Glutamatergic neuron (in vitro differentiated cells): ENCODE results near the gene SLC2A14. TPM values are rescaled to one million over a fixed set of nuclear protein-coding genes. Genes with fewer than 3 reads are reported as not detected.
"Not testable (repeated sequence)": the region's sequence is repeated elsewhere in the genome, so short reads cannot be mapped to it uniquely, and the experiment has no call there.

Experiments
- DNase-seq: peaks from one replicate; pipeline ENCODE4 v3.0.0; 2022
- H3K27ac Mint-ChIP-seq: one replicate; pipeline ENCODE4 v1.8.0; 2020; ENCODE audit warnings: mild to moderate bottlenecking, mixed read lengths, inconsistent platforms; ENCODE audit not compliant: unreplicated experiment
- H3K27me3 Mint-ChIP-seq: one replicate; pipeline ENCODE4 v1.8.0; 2020; ENCODE audit warnings: mild to moderate bottlenecking, moderate library complexity, mixed read lengths, inconsistent platforms; ENCODE audit not compliant: unreplicated experiment
- H3K36me3 Mint-ChIP-seq: one replicate; pipeline ENCODE4 v1.8.0; 2020; ENCODE audit warnings: mild to moderate bottlenecking, mixed read lengths, inconsistent platforms; ENCODE audit not compliant: unreplicated experiment
- H3K4me1 Mint-ChIP-seq: one replicate; pipeline ENCODE4 v1.8.0; 2020; ENCODE audit warnings: mild to moderate bottlenecking, low read depth, mixed read lengths, inconsistent platforms; ENCODE audit not compliant: unreplicated experiment
- H3K4me3 Mint-ChIP-seq: one replicate; pipeline ENCODE4 v1.8.0; 2020; ENCODE audit warnings: mild to moderate bottlenecking, mixed read lengths, inconsistent platforms; ENCODE audit not compliant: unreplicated experiment
- H3K9me3 Mint-ChIP-seq: one replicate; pipeline ENCODE4 v1.8.0; 2020; ENCODE audit warnings: mild to moderate bottlenecking, moderate library complexity, mixed read lengths, inconsistent platforms; ENCODE audit not compliant: unreplicated experiment
- CTCF ChIP-seq: fragments of 200-600 bp; sonication (generic); IDR thresholded peaks from one replicate; pipeline ENCODE4 v1.5.0; 2021; ENCODE audit not compliant: partially characterized antibody, unreplicated experiment
- total RNA-seq: library from RNA; stranded (reverse); fragmentation: NEBNext Ultra II Directional; extraction: Animal tissue kit (Norgen Biotek cat#: 25700); gene quantifications from one replicate; pipeline ENCODE4 v1.2.1, GENCODE V29; 2021; ENCODE audit not compliant: unreplicated experiment

The SLC2A14 gene
- total RNA-seq, 1 donor from 2014 or later: 1.3 TPM

GRCh38 chr12:7797698-7798398 is 74.9 kb downstream of the SLC2A14 start:
- no peaks in the 10 kb centered on the region for H3K4me1 Mint-ChIP-seq
- H3K9me3 Mint-ChIP-seq: no peaks in the 10 kb centered on the region
- no peak for DNase-seq
- H3K27ac Mint-ChIP-seq: no peak overlapping the region
- no peak overlapping the region for H3K4me3 Mint-ChIP-seq
- TF ChIP-seq CTCF: no peak
- no peaks in the 10 kb centered on the region for H3K27me3 Mint-ChIP-seq
- H3K36me3 Mint-ChIP-seq: no peaks in the 10 kb centered on the region

GRCh38 chr12:7797269-7797668 is 75.4 kb downstream of the SLC2A14 start:
- not testable (repeated sequence) for H3K27me3 Mint-ChIP-seq, H3K9me3 Mint-ChIP-seq, H3K27ac Mint-ChIP-seq, H3K4me1 Mint-ChIP-seq, H3K36me3 Mint-ChIP-seq, DNase-seq, H3K4me3 Mint-ChIP-seq

- H3K4me3 Mint-ChIP-seq: no peak overlapping the region
- no peaks in the 10 kb centered on the region for H3K36me3 Mint-ChIP-seq
- no peak for TF ChIP-seq CTCF
- no peaks in the 10 kb centered on the region for H3K27me3 Mint-ChIP-seq
- no peak overlapping the region for H3K27ac Mint-ChIP-seq
- no peak for DNase-seq
- no peaks in the 10 kb centered on the region for H3K4me1 Mint-ChIP-seq
- H3K9me3 Mint-ChIP-seq: no peaks in the 10 kb centered on the region
Observed at GRCh38 chr12:7793211-7793610, 79.5 kb downstream of the SLC2A14 start.

GRCh38 chr12:7788884-7789528 is 83.7 kb downstream of the SLC2A14 start, which contains the start of gene NANOG:
NANOG (plus strand) TSS chr12:7789402; CDS start chr12:7789615, 213 bp downstream.
- H3K4me3 Mint-ChIP-seq, H3K27ac Mint-ChIP-seq, DNase-seq: not testable (repeated sequence)

GRCh38 chr12:7788294-7788660 is 84.4 kb downstream of the SLC2A14 start:
- no peak overlapping the region for H3K4me3 Mint-ChIP-seq
- H3K27ac Mint-ChIP-seq: no peak overlapping the region
- no peak for DNase-seq
- peaks cover 1% of the 10 kb centered on the region for H3K9me3 Mint-ChIP-seq
- H3K4me1 Mint-ChIP-seq: no peaks in the 10 kb centered on the region
- no peak for TF ChIP-seq CTCF
- H3K27me3 Mint-ChIP-seq: no peaks in the 10 kb centered on the region
- H3K36me3 Mint-ChIP-seq: no peaks in the 10 kb centered on the region

More at GRCh38 chr12:7788884-7789528, 83.7 kb downstream of the SLC2A14 start, which contains the start of gene NANOG:
- H3K36me3 Mint-ChIP-seq, H3K9me3 Mint-ChIP-seq, H3K4me1 Mint-ChIP-seq, H3K27me3 Mint-ChIP-seq: not testable (repeated sequence)
